ENCODE data around the gene TARBP1. TPM values are rescaled to one million over a fixed set of nuclear protein-coding genes. Genes with fewer than 3 reads are reported as not detected.
"Not testable (repeated sequence)": the region's sequence is repeated elsewhere in the genome, so short reads cannot be mapped to it uniquely, and the experiment has no call there.

Gene TARBP1
- total and polyA plus RNA-seq, 2 donors: 8.6 to 52.7 TPM

DNA sequence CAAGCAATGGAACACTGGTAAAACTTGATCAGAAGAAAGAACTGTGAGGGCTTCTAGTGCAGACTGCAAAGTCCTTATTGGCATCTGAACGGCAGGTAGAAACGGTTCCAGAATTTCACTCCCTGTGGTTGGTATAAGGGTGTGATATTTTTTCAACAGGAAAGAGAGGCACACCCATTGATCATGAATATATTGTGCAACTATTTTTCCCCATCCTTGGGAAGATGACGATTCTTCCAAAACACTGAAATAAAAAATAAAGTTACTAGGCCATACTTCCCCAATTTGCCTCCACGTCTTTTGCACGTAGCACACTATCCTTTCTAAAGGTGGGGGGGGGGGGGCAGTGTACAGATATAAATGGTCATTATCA, 49.6 kb downstream of the TARBP1 start:
- Histone ChIP-seq H3K4me3 (ENCODE audit: low read depth, low read length) (no peak overlapping the region), H3K27ac (ENCODE audit: low read depth) (no peak overlapping the region), H3K36me3 (ENCODE audit: insufficient read depth) (peaks cover 4% of the 10 kb centered on the region), H3K4me1 (ENCODE audit: insufficient read depth) (no peaks in the 10 kb centered on the region)
- no peak for DNase-seq (ENCODE audit: extremely low spot score)
- WGBS: 88% methylated on average over 5 of the region's 5 CpGs

DNA sequence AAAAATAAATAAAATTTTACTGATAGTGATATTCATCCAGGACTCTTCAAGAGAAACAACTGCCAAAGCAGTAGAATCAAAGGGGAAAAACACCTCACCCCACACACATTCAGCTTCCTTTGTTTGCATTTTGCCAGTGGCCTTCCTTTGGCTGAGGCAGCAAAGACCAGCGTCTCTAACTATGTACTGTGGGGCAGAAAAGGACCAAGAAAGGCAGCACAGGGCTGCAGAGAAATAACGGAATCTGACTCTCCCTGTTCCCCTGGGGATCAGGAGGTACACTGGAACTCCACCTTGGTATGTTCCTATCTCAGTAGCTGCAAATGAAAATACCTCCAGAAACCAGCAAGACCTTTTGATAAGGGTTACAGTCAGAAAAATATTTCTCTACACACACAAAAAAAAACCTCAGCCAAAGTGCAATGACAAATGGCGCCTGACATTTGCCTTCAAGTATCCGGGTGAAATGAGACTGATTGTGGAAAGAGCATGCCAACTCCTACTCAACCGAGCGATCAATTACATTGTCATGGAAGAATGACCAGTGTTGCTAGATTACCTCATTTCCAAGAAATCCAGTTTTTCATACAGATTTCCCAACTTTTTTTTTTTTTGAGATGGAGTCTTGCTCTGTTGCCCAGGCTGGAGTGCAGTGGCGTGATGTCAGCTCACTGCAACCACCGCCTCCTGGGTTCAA, 50.9 kb downstream of the TARBP1 start:
- no peaks in the 10 kb centered on the region for H3K4me1 ChIP-seq (ENCODE audit: insufficient read depth)
- H3K36me3 ChIP-seq (ENCODE audit: insufficient read depth): peaks cover 4% of the 10 kb centered on the region
- DNase-seq (ENCODE audit: extremely low spot score): no peak
- 84% methylated on average over 8 of the region's 8 CpGs for WGBS
- H3K27ac ChIP-seq (ENCODE audit: low read depth): no peak overlapping the region
- H3K4me3 ChIP-seq (ENCODE audit: low read depth, low read length): no peak overlapping the region

DNA sequence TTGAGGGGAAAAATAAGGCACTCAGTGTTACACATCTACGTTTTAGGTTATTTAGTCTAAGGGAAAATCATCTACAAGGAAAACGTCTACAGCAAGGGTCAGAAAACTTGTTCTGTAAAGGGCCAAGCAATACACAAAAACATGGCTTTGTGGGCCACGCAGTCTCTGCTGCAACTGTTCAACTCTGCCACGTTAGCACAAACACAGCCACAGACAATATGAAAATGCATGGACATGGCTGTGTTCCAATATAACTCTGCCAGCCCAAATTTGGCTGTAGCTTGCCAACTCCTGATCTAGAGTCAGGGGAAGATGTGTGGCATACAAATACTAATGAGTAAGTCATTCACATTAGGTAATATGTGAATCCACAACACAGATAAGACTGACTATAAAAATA, 65.0 kb downstream of the TARBP1 start:
- 77% methylated on average over 4 of the region's 4 CpGs for WGBS
- Histone ChIP-seq H3K4me3 (ENCODE audit: low read depth, low read length) (no peak overlapping the region), H3K4me1 (ENCODE audit: insufficient read depth) (no peaks in the 10 kb centered on the region), H3K27ac (ENCODE audit: low read depth) (no peak overlapping the region), H3K36me3 (ENCODE audit: insufficient read depth) (peaks cover 1% of the 10 kb centered on the region)
- no peak for DNase-seq (ENCODE audit: extremely low spot score)

DNA sequence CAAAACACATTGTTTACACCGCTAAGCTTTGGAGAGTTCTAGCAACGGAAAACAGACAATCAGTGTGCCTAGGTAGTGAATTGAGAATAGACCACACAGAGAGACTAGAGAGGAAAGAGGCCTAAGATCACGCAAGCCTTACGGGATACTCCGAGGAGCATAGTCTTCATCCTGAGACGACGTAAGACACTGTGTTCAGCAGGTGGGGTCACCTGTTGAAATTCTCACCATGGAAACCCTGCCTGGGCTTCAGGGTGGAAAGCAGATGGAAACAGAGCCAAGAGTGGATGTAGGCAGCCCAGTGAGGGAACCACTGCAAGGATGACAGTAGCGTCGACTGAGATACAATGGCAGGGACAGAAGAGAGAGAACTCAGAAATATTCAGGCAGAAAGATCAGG, 65.5 kb downstream of the TARBP1 start:
- H3K4me3 ChIP-seq (ENCODE audit: low read depth, low read length): no peak overlapping the region
- 97% methylated on average over 9 of the region's 9 CpGs for WGBS
- H3K36me3 ChIP-seq (ENCODE audit: insufficient read depth): peaks cover 1% of the 10 kb centered on the region
- no peaks in the 10 kb centered on the region for H3K4me1 ChIP-seq (ENCODE audit: insufficient read depth)
- H3K27ac ChIP-seq (ENCODE audit: low read depth): no peak overlapping the region
- no peak for DNase-seq (ENCODE audit: extremely low spot score)

DNA sequence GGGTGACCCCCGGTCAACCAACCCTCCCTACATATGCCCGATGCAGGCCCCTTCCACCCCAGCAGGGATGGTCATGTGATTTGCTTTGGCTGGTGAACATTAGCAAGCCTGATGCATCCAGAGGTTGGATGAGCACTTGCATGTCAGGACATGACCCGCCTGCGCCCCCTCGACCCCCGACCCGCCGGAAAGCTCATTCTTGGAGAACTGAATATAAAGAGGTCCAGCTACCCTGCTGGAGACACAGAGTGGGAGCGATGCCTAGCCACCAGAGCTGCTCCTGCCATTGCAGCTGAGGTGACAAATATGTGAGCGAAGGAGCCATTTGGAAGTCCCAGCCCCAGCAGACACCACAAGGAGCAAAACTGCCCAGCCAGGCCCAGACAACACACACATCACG, 66.1 kb downstream of the TARBP1 start:
- no peaks in the 10 kb centered on the region for H3K4me1 ChIP-seq (ENCODE audit: insufficient read depth)
- 94% methylated on average over 11 of the region's 11 CpGs for WGBS
- peaks cover 1% of the 10 kb centered on the region for H3K36me3 ChIP-seq (ENCODE audit: insufficient read depth)
- DNase-seq (ENCODE audit: extremely low spot score): no peak
- no peak overlapping the region for H3K4me3 ChIP-seq (ENCODE audit: low read depth, low read length)
- H3K27ac ChIP-seq (ENCODE audit: low read depth): no peak overlapping the region

DNA sequence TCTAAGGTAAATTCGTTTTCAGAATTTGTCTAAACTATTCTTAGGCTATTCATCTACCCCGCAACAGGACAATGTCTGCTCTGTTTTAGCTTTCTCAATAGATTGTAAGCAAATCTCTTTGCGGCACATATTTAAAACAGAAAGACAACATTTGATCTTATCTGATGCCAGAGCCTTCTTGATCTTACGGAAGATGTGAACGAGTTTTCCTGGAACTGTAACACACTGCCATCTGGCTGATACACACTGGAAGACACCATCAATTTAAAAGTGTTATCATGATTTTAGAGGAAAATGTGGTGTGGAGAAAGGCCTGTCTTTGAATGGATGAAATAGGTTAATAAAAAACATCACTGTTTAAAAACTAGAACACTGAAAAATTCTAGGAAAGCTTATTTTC, 69.7 kb downstream of the TARBP1 start:
- no peak overlapping the region for H3K4me3 ChIP-seq (ENCODE audit: low read depth, low read length)
- no peak overlapping the region for H3K27ac ChIP-seq (ENCODE audit: low read depth)
- DNase-seq (ENCODE audit: extremely low spot score): no peak
- WGBS: 67% methylated on average over 5 of the region's 5 CpGs
- no peaks in the 10 kb centered on the region for H3K4me1 ChIP-seq (ENCODE audit: insufficient read depth)
- H3K36me3 ChIP-seq (ENCODE audit: insufficient read depth): peaks cover 1% of the 10 kb centered on the region

DNA sequence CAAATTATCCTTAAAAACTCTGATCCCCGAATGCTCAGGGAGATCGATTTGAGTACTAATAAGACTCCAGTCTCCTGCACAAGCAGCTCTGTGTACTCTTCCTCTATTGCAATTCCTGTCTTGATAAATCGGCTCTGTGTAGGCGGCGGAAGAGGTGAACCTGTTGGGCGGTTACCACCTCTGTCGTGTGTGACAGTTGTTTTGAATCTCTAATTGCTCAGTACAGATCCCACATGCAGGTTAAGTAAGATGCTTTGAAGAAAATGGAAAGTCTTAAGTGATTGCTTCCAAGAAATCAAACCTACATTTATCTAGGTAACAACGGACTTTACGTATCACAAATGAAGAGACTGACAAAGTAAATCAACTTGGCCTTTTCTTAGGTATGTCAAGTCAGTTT, 70.2 kb downstream of the TARBP1 start:
- WGBS: 94% methylated on average over 9 of the region's 9 CpGs
- H3K27ac ChIP-seq (ENCODE audit: low read depth): no peak overlapping the region
- H3K4me1 ChIP-seq (ENCODE audit: insufficient read depth): no peaks in the 10 kb centered on the region
- no peak for DNase-seq (ENCODE audit: extremely low spot score)
- no peak overlapping the region for H3K4me3 ChIP-seq (ENCODE audit: low read depth, low read length)
- H3K36me3 ChIP-seq (ENCODE audit: insufficient read depth): peaks cover 1% of the 10 kb centered on the region

DNA sequence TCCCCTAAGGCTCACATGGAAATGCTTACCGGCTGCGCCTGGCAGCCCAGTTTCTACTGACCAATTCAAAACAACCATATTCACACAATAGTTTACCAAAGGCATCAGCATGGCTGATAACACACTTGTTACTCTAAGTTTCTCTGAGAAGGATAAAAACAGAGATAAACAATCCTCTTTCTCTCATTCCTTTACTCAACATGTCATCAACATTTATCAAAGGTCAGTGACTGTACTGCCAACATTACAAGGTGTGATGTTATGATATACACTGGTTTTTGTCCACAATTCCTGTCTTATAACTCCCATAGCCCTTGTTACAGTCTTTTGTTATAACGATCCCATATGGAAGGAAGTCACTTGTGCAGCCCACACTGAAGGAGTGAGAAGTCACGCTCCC, 72.1 kb downstream of the TARBP1 start:
- Histone ChIP-seq H3K27ac (ENCODE audit: low read depth) (no peak overlapping the region), H3K36me3 (ENCODE audit: insufficient read depth) (peaks cover 1% of the 10 kb centered on the region), H3K4me3 (ENCODE audit: low read depth, low read length) (no peak overlapping the region), H3K4me1 (ENCODE audit: insufficient read depth) (no peaks in the 10 kb centered on the region)
- DNase-seq (ENCODE audit: extremely low spot score): no peak
- WGBS: 61% methylated on average over 4 of the region's 4 CpGs

DNA sequence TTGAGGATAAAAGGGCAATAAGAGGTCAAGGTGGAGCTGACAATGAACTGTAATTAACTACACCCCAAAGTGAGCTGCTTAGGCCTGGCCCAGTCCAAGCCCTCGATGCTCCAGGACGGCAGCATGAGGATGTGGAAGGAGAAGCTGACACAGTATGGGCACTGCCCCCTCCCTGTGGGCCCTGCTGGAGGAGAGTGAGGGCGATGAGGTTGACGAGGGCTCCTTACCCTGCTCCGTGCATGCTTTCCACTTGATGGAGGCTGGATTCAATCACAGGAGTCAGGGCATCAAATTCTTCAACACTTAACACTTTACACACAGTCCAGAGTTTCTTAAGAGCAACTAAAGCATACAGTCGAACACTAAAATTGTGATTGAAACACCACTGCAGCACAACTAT, 73.3 kb downstream of the TARBP1 start:
- DNase-seq (ENCODE audit: extremely low spot score): no peak
- peaks cover 1% of the 10 kb centered on the region for H3K36me3 ChIP-seq (ENCODE audit: insufficient read depth)
- no peak overlapping the region for H3K27ac ChIP-seq (ENCODE audit: low read depth)
- no peak overlapping the region for H3K4me3 ChIP-seq (ENCODE audit: low read depth, low read length)
- 73% methylated on average over 6 of the region's 6 CpGs for WGBS
- H3K4me1 ChIP-seq (ENCODE audit: insufficient read depth): no peaks in the 10 kb centered on the region

DNA sequence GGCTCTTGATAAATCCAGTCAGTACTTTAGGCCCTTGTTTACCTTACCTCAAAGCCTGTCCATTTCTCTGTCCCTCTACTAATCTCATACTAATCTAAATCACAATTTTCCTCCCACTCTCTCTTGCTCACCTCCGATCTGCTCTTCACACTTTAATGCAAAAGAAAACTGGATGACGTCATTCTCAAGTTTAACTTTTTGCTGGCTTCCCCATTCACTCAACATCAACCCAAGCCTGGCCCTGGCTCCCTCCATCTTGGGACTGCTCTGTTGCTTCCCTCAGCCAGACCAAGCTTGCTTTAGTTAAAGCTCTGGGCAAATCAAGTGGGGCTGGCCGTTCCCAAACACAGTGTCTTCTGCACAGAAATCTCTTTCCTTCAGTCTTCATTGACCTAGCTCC, 76.0 kb downstream of the TARBP1 start:
- 77% methylated on average over 3 of the region's 3 CpGs for WGBS
- no peak overlapping the region for H3K4me3 ChIP-seq (ENCODE audit: low read depth, low read length)
- H3K27ac ChIP-seq (ENCODE audit: low read depth): no peak overlapping the region
- no peak for DNase-seq (ENCODE audit: extremely low spot score)
- no peaks in the 10 kb centered on the region for H3K4me1 ChIP-seq (ENCODE audit: insufficient read depth)
- no peaks in the 10 kb centered on the region for H3K36me3 ChIP-seq (ENCODE audit: insufficient read depth)

DNA sequence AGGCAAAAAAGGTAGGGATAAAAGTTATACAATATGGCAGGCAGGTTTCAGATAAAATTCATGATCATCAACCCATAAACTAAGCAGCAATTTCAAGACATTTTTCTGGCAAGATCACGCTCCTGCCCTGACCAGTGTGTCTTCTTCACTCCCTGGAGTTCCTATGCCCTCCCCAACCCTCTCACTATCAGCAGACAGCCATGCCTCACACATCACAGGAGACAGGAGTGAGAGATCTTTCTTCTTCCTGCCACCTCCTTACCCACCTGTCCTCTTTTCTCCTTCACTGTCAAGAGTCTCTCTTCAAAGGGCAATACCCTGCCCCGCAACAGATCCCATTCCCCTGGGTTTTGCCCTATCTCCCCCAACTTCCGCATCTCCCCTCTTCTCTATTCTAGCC, 77.3 kb downstream of the TARBP1 start:
- H3K36me3 ChIP-seq (ENCODE audit: insufficient read depth): no peaks in the 10 kb centered on the region
- no peaks in the 10 kb centered on the region for H3K4me1 ChIP-seq (ENCODE audit: insufficient read depth)
- DNase-seq (ENCODE audit: extremely low spot score): no peak
- WGBS: 96% methylated on average over 3 of the region's 3 CpGs
- H3K27ac ChIP-seq (ENCODE audit: low read depth): no peak overlapping the region
- no peak overlapping the region for H3K4me3 ChIP-seq (ENCODE audit: low read depth, low read length)

DNA sequence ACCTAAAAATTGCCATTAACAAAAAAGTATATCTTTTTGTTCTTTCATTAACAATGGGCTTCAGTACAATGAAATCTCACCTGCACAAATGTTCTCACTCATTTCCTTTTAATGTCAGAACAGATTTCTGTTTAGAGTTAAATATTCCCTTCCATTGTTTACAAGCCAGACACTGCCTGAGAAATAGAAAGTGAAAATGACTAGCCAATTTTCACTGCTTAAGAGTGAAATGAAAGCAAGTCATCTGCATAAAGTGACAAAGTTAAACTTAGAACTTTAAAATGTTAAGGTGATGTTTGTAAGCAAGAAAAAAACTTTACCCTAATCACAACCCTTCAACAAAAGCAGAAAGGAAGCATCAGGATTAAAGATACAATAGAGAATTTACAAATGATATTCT, 78.2 kb downstream of the TARBP1 start:
- no peak for DNase-seq (ENCODE audit: extremely low spot score)
- Histone ChIP-seq H3K4me1 (ENCODE audit: insufficient read depth) (no peaks in the 10 kb centered on the region), H3K36me3 (ENCODE audit: insufficient read depth) (no peaks in the 10 kb centered on the region), H3K27ac (ENCODE audit: low read depth) (no peak overlapping the region), H3K4me3 (ENCODE audit: low read depth, low read length) (no peak overlapping the region)

DNA sequence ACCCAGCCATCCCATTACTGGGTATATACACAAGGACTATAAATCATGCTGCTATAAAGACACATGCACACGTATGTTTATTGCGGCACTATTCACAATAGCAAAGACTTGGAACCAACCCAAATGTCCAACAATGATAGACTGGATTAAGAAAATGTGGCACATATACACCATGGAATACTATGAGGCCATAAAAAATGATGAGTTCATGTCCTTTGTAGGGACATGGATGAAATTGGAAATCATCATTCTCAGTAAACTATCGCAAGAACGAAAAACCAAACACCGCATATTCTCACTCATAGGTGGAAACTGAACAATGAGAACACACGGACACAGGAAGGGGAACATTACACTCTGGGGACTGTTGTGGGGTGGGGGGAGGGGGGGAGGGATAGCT, 79.5 kb downstream of the TARBP1 start:
- not testable (repeated sequence) for DNase-seq (ENCODE audit: extremely low spot score); H3K27ac ChIP-seq (ENCODE audit: low read depth); H3K36me3 ChIP-seq (ENCODE audit: insufficient read depth); H3K4me3 ChIP-seq (ENCODE audit: low read depth, low read length); H3K4me1 ChIP-seq (ENCODE audit: insufficient read depth)
- WGBS: 91% methylated on average over 6 of the region's 6 CpGs

DNA sequence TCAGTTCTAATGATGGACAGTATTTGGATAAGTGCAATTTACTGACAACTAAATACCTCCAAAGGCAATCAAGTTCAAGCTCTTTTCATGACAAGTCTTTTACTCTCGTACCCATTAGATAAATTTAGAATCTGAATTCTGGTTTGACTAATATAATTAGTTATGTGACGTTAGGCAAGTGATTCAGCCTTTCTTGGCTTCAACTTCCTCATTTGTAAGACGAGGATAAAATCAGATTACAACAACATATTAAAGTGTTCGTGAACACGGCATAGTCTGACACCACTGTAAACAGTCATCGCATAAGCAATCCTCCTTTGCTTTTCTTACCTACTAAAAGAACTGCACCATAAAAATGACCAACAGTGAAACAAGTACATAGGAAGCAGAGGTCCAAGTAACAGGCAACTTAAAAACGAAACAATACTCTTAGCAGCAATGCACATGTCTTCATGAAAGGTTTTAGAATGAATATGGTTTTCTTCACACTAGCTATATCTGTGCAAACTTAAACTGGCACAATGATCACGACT, 80.1 kb downstream of the TARBP1 start:
- Histone ChIP-seq H3K4me3 (ENCODE audit: low read depth, low read length) (no peak overlapping the region), H3K4me1 (ENCODE audit: insufficient read depth) (no peaks in the 10 kb centered on the region), H3K27ac (ENCODE audit: low read depth) (no peak overlapping the region), H3K36me3 (ENCODE audit: insufficient read depth) (no peaks in the 10 kb centered on the region)
- no peak for DNase-seq (ENCODE audit: extremely low spot score)
- 44% methylated on average over 8 of the region's 8 CpGs for WGBS

DNA sequence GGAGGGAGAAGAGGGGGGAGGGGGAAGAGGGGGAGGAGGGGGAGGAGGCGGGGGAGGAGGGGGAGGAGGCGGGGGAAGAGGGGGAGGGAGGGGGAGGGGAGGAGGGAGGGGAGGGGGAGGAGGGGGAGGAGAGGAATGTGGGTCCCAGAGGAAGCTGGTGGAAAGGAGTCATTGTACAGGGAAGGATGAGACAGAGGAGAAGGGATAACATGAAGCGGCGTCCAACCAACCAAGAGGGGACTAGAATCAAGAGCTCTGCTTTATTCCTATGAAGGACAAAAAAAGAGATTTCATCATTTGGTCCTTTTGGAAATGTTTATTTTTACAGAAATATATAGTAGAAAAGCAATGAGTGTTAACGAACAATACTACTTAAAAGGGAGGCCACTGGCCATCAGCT, 81.2 kb downstream of the TARBP1 start:
- 65% methylated on average over 3 of the region's 5 CpGs for WGBS
- no peaks in the 10 kb centered on the region for H3K4me1 ChIP-seq (ENCODE audit: insufficient read depth)
- H3K27ac ChIP-seq (ENCODE audit: low read depth): no peak overlapping the region
- no peak for DNase-seq (ENCODE audit: extremely low spot score)
- H3K36me3 ChIP-seq (ENCODE audit: insufficient read depth): peaks cover 2% of the 10 kb centered on the region
- H3K4me3 ChIP-seq (ENCODE audit: low read depth, low read length): no peak overlapping the region

Measured in urinary bladder (tissue), 4 donors.